PC-9 (cell line): ENCODE measurements around the gene TRIM69. TPM values are rescaled to one million over a fixed set of nuclear protein-coding genes. Genes with fewer than 3 reads are reported as not detected.
"Not testable (repeated sequence)": the region's sequence is repeated elsewhere in the genome, so short reads cannot be mapped to it uniquely, and the experiment has no call there.

Experiments used
- BruUV-seq: library from RNA; stranded (reverse); fragments of 400-500 nt; replicated peaks from 2 replicates; lab custom pipeline; 2021; lab: Mats Ljungman, UMichigan
- CTCF ChIA-PET: fragments of 300-600 bp; sonication (Branson Sonifier 250); formaldehyde crosslinking; loops from one replicate; lab custom pipeline; 2022; ENCODE audit warnings: antibody characterized with exemption; lab: Charles Lee
- POLR2A ChIA-PET: fragments of 300-600 bp; sonication (Branson Sonifier 250); formaldehyde crosslinking; loops from one replicate; lab custom pipeline; 2022; ENCODE audit warnings: antibody characterized with exemption; ENCODE audit not compliant: unreplicated experiment; lab: Charles Lee
- DNase-seq, 2 experiments: peaks; one replicate each; pipeline versions ENCODE4 v3.0.0 to v3.0.0-alpha.2; 2015 to 2022; ENCODE audit warnings: mixed read lengths in 1 of 2
- H2AFZ ChIP-seq: fragments of 200-600 bp; sonication (generic); 2 replicates; pipeline ENCODE4 v1.8.1; 2017; ENCODE audit warnings: antibody characterized with exemption
- H3F3A ChIP-seq: fragments of 200-600 bp; sonication (generic); 2 replicates; pipeline ENCODE4 v1.8.1; 2017; ENCODE audit warnings: antibody characterized with exemption, mild to moderate bottlenecking, low read depth; ENCODE audit not compliant: insufficient read depth
- H3K27ac ChIP-seq: fragments of 200-600 bp; sonication (generic); 2 replicates; pipeline ENCODE4 v1.6.1; 2016; ENCODE audit warnings: mixed run types
- H3K27me3 ChIP-seq: fragments of 200-600 bp; sonication (generic); 2 replicates; pipeline ENCODE4 v1.6.1; 2016; ENCODE audit warnings: low read depth, mixed run types; ENCODE audit not compliant: insufficient read depth
- H3K36me3 ChIP-seq: fragments of 200-600 bp; sonication (generic); 2 replicates; pipeline ENCODE4 v1.6.1; 2016; ENCODE audit warnings: low read depth, mixed run types
- H3K4me1 ChIP-seq: fragments of 200-600 bp; sonication (generic); replicated peaks from 2 replicates; pipeline ENCODE4 v1.6.1; 2016; ENCODE audit warnings: mixed run types; ENCODE audit not compliant: insufficient read depth
- H3K4me2 ChIP-seq: fragments of 200-600 bp; sonication (generic); 2 replicates; pipeline ENCODE4 v1.6.1; 2017; ENCODE audit warnings: mixed run types
- H3K4me3 ChIP-seq: fragments of 200-600 bp; sonication (generic); 2 replicates; pipeline ENCODE4 v1.6.1; 2016; ENCODE audit warnings: mixed run types
- H3K79me2 ChIP-seq: fragments of 200-600 bp; sonication (generic); 2 replicates; pipeline ENCODE4 v1.6.1; 2017; ENCODE audit warnings: low read depth, mixed run types
- H3K9me2 ChIP-seq: fragments of 200-600 bp; sonication (generic); 2 replicates; pipeline ENCODE4 v1.8.1; 2017; ENCODE audit warnings: mild to moderate bottlenecking; ENCODE audit not compliant: insufficient read depth
- H3K9me3 ChIP-seq: fragments of 200-600 bp; sonication (generic); 2 replicates; pipeline ENCODE4 v1.8.1; 2016; ENCODE audit warnings: low read depth; ENCODE audit not compliant: insufficient read depth
- H4K20me1 ChIP-seq: fragments of 200-600 bp; sonication (generic); 2 replicates; pipeline ENCODE4 v1.8.1; 2017; ENCODE audit not compliant: insufficient read depth
- EZH2 ChIP-seq: fragments of 200-600 bp; sonication (generic); IDR thresholded peaks from 2 replicates; pipeline ENCODE4 v1.8.0; 2017; ENCODE audit warnings: antibody characterized with exemption, low read depth
- intact Hi-C: fragments of 100-400 bp; cut with micrococcal nuclease; formaldehyde crosslinking; loops from one replicate; pipeline ENCODE4 v1.10.0; 2022; ENCODE audit not compliant: unreplicated experiment
- total RNA-seq: library from RNA; stranded (reverse); gene quantifications from 2 replicates; pipeline ENCODE4 v1.2.3, GENCODE V29; 2021
- TF ChIP-seq, protein P1 (sequence below): fragments of 200-600 bp; sonication (generic); conservative IDR thresholded peaks from 2 replicates; pipeline ENCODE4 v1.6.1; 2017; ENCODE audit warnings: mixed run types, antibody characterized with exemption, mild to moderate bottlenecking, moderate library complexity

TRIM69 gene
- total RNA-seq, 1 experiment from 2014 or later = 17.4 TPM

DNA sequence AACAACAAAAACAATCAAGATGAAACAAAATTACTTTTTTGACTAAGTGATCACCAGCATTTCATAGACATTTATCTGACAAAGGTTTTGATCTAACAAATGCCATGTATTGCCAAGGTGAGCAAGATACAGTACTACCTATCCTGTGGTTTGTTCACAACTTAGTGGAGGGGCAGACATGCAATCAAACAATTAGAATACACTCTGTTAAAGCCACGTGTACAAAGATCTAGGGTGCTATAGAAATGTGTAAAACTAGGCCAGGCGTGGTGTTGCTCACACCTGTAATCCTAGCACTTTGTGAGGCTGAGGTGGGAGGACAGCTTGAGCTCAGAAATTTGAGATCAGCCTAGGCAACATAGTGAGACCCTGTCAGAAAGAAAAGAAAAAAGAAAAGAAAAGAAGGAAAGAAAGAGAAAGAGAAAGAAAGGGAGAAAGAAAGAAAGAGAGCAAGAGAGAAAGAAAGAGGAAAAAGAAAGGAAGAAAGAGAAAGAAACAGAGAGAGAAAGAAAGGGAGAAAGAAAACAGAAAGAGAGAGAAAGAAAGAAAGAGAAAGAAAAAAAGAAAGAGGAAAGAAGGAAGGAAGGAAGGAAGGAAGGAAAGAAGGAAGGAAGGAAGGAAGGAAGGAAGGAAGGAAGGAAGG, 1.4 kb upstream of the TRIM69 start:
- Histone ChIP-seq H3K4me2 (no peak overlapping the region), H3K27ac (no peak overlapping the region), H2AFZ (no peak overlapping the region), H3K4me1 (peaks cover 6% of the 10 kb centered on the region; the same call in 1 of the 2 replicates), H3K27me3 (no peaks in the 10 kb centered on the region), H3K4me3 (no peak overlapping the region), H3F3A (no peaks in the 10 kb centered on the region), H3K79me2 (peaks cover 7% of the 10 kb centered on the region), H3K9me3 (no peaks in the 10 kb centered on the region), H4K20me1 (no peaks in the 10 kb centered on the region), H3K36me3 (no peaks in the 10 kb centered on the region), H3K9me2 (no peaks in the 10 kb centered on the region)
- BruUV-seq = no TSS peak
- no peak for TF ChIP-seq EZH2
- TF ChIP-seq, protein P1, sequence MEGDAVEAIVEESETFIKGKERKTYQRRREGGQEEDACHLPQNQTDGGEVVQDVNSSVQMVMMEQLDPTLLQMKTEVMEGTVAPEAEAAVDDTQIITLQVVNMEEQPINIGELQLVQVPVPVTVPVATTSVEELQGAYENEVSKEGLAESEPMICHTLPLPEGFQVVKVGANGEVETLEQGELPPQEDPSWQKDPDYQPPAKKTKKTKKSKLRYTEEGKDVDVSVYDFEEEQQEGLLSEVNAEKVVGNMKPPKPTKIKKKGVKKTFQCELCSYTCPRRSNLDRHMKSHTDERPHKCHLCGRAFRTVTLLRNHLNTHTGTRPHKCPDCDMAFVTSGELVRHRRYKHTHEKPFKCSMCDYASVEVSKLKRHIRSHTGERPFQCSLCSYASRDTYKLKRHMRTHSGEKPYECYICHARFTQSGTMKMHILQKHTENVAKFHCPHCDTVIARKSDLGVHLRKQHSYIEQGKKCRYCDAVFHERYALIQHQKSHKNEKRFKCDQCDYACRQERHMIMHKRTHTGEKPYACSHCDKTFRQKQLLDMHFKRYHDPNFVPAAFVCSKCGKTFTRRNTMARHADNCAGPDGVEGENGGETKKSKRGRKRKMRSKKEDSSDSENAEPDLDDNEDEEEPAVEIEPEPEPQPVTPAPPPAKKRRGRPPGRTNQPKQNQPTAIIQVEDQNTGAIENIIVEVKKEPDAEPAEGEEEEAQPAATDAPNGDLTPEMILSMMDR = no peak
- CTCF ChIA-PET = interaction anchor here (0.7 kb wide), 1 partner anchor 68 kb away, joined by 5 read pairs; no protein-coding TSS in a partner anchor
- DNase-seq = no peak
- intact Hi-C loops = loop anchor here (5.0 kb wide), 1 partner anchor 143 kb away; no protein-coding TSS in a partner anchor
- POLR2A ChIA-PET = no interaction called here

DNA sequence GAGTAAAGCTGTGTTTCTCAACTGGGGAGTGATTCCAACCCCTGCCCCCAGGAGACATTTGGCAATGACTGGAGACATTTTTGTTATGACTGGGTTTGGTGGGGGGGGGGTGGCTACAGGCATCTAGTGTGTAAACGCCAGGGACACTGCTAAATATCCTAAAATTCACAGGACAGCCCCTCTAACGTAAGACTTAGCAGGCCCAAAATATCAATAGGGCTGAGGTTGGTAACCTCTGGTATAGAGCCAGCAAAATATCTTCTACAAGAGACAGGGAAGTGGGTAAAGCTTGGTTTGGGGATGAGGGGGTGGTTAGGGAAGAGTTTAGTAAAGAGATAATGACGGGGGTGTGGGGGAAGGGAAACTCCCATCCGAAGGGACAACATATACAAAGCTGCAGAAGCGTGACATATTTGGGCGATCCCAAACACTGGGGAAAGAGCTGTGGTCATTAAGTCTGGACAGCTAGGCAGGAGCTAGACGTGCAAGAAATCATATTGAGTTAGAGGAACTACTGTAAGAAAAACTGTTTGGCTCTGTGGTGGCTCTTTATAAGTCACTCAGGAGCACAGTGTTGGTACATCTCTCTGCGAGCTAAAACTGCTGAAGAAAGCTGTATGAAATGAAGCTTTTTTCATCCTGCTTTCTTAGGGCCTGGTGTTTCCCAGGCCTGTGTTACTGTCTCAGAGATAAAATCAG, 697 bp upstream of the TRIM69 start:
- no peaks in the 10 kb centered on the region for H3F3A ChIP-seq
- no TSS peak for BruUV-seq
- peaks cover 2% of the 10 kb centered on the region; the same call in 1 of the 2 replicates for H3K79me2 ChIP-seq
- H3K9me3 ChIP-seq = no peaks in the 10 kb centered on the region
- no peak overlapping the region for H3K27ac ChIP-seq
- H3K27me3 ChIP-seq = no peaks in the 10 kb centered on the region
- POLR2A ChIA-PET = interaction anchor here (0.9 kb wide), 1 partner anchor 199 kb away, joined by 5 read pairs; the partner anchor contains the start of gene EIF3J
- H2AFZ ChIP-seq = no peak overlapping the region
- H3K4me1 ChIP-seq = no peaks in the 10 kb centered on the region
- no peaks in the 10 kb centered on the region for H3K36me3 ChIP-seq
- TF ChIP-seq EZH2 = no peak
- TF ChIP-seq, protein P1 = no peak
- CTCF ChIA-PET = interaction anchor here (0.7 kb wide), 3 partner anchors 8 to 72 kb away, joined by 3 to 5 read pairs (median 3); partner anchors contain the start of gene SPG11
- intact Hi-C loops = loop anchor here (5.0 kb wide), 1 partner anchor 143 kb away; no protein-coding TSS in a partner anchor
- DNase-seq = no peak
- H3K4me3 ChIP-seq = no peak overlapping the region
- H3K9me2 ChIP-seq = no peaks in the 10 kb centered on the region
- H3K4me2 ChIP-seq = no peak overlapping the region
- no peaks in the 10 kb centered on the region for H4K20me1 ChIP-seq

DNA sequence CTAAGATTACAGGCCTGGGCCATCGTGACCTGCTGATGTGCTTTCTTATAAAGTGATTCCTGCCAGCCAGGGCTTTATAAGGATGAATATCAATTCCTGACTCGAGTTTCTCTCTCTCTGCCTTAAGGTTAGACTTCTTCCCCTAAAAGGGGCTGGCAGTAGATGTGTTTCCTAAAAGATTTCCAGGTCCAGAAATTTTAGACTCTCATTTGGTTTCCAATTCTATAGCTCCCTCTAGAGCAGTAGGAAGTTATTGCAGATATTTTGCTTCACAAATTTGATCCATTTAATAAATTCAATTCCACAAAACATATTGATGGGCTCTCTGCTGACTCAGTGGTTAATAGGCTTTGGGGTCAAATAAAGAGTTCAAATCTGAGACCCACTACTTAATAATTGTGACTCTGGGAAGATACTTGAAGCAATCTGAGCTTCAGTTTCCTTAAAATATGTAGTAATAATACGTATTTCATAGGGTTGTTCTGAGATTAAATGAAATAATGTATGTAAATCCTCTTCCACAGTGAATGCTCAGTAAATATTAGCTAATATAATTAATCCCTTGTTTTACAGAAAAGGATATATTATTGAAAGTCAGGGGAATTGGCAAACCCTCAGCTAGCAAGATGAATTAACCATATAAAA, 2.1 kb downstream of the TRIM69 start:
- Histone ChIP-seq H3K27ac (no peak overlapping the region), H3K9me2 (no peaks in the 10 kb centered on the region), H3K4me3 (no peak overlapping the region), H3K36me3 (no peaks in the 10 kb centered on the region), H3K79me2 (no peaks in the 10 kb centered on the region), H3K27me3 (no peaks in the 10 kb centered on the region), H3F3A (no peaks in the 10 kb centered on the region), H4K20me1 (no peaks in the 10 kb centered on the region), H3K9me3 (no peaks in the 10 kb centered on the region), H3K4me2 (no peak overlapping the region), H3K4me1 (no peaks in the 10 kb centered on the region), H2AFZ (no peak overlapping the region)
- no TSS peak for BruUV-seq
- ChIA-PET POLR2A (no interaction called here), CTCF (interaction anchor here (0.5 to 1.9 kb wide), 8 partner anchors 10 to 154 kb away, joined by 3 to 26 read pairs (median 5); partner anchors contain the start of genes PATL2 and SPG11)
- peak in 1 of 2 experiments; percentile 37 for DNase-seq
- intact Hi-C loops = loop anchor here (1.0 to 5.0 kb wide), 3 partner anchors 76 to 160 kb away; partner anchors contain the start of gene SPG11
- TF ChIP-seq EZH2 = no peak
- TF ChIP-seq, protein P1 = peak; percentile 75

DNA sequence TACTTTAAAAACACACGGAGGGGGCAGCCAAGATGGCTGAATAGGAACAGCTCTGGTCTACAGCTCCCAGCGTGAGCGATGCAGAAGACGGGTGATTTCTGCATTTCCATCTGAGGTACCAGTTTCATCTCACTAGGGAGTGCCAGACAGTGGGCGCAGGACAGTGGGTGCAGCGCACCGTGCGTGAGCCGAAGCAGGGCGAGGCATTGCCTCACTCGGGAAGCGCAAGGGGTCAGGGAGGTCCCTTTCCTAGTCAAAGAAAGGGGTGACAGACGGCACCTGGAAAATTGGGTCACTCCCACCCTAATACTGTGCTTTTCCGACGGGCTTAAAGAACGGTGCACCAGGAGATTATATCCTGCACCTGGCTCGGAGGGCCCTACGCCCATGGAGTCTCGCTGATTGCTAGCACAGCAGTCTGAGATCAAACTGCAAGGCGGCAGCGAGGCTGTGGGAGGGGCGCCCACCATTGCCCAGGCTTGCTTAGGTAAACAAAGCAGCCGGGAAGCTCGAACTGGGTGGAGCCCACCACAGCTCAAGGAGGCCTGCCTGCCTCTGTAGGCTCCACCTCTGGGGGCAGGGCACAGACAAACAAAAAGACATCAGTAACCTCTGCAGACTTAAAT, 3.0 kb downstream of the TRIM69 start:
- H3K27ac ChIP-seq, H4K20me1 ChIP-seq, H3K4me3 ChIP-seq, H3K9me2 ChIP-seq, H3F3A ChIP-seq, DNase-seq, H3K27me3 ChIP-seq, H2AFZ ChIP-seq, POLR2A ChIA-PET, H3K36me3 ChIP-seq, H3K9me3 ChIP-seq, BruUV-seq, H3K79me2 ChIP-seq, H3K4me2 ChIP-seq, H3K4me1 ChIP-seq: not testable (repeated sequence)
- intact Hi-C loops = loop anchor here (2.0 to 5.0 kb wide), 2 partner anchors 77 to 147 kb away; partner anchors contain the start of gene SPG11
- CTCF ChIA-PET = interaction anchor here (1.0 to 1.9 kb wide), 3 partner anchors 16 to 76 kb away, joined by 3 to 14 read pairs (median 4); partner anchors contain the start of gene SPG11
